Putamen (tissue), 1 donor: ENCODE data around the gene ZC3H4.

Experiments
- DNase-seq: peaks from one replicate; pipeline ENCODE4 v3.0.0-alpha.2; 2016; ENCODE audit warnings: low spot score

Gene ZC3H4

GRCh38 chr19:47047763-47048405, 65.7 kb downstream of the ZC3H4 start:
- peak; percentile 88 for DNase-seq

DNA sequence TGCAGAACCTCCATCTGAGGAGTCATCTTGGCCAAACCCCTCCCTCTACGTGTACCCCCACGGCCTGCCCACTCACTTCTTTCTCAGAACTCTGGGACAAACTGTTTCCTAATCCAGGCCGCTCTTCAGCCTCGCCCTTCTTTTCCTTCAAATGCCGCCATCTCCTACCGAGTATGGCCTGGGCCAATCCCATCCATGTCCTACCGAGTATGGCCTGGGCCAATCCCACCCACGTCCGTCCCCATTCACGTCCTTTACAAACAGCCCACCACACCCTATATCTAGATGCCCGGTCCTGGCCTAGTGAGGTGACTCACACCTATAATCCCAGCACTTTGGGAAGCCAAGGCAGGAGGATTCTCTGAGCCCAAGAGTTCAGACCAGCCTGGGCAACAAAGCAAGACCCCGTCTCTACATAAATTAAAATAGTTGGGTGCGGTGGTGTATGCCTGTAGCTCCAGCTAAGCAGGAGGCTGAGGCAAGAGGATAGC, 66.3 kb downstream of the ZC3H4 start:
- no peak for DNase-seq

DNA sequence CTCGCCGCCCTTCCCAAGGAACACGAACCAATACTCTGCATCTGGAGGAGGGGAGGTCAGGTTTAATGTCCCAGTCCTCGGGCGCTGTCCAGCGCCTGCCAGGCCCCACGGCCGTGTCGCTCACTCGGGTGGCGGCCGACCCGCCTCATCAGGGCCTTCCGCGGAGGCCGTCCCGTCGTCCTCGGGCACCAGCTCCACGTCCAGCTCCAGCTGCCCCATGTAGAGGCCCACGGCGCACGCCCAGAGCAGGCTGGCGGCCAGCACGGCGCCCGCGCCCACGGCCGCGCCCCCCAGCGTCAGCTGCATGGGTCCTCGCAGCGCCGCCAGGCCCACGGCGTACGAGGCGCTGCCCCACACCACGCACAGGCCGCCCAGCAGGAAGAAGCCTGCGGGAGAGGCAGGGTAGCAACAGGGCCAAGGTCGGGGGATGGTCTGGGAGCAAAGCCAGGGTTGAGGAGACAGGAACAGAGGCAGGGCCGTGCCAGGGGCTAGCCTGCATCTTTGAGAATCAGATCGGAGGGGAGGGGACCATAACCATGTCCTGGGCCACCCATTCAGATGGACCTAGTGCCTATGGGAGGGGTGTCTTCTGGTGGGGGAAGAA, 67.6 kb downstream of the ZC3H4 start:
- no peak for DNase-seq

- DNase-seq, result no peak
Measured at GRCh38 chr19:47044946-47045866, 68.4 kb downstream of the ZC3H4 start.

DNA sequence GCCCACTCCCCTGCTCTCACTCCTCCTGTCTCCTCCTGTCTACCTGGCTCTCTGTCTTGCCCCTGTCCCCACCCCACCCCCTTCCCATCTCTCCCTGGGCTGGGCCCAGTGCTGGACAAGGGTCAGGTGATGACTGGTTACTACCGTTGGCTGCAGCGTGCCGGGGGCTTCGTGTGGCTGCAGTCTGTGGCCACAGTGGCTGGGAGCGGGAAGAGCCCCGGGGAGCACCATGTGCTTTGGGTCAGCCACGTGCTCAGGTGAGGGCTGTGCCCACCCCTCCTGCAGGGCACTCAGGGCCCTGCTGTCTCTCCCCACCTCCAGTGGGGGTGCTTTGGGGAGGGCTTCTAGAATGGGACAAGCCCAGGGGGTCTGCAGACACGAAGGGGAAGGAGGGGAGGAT, 72.7 kb downstream of the ZC3H4 start:
- DNase-seq, result no peak

DNA sequence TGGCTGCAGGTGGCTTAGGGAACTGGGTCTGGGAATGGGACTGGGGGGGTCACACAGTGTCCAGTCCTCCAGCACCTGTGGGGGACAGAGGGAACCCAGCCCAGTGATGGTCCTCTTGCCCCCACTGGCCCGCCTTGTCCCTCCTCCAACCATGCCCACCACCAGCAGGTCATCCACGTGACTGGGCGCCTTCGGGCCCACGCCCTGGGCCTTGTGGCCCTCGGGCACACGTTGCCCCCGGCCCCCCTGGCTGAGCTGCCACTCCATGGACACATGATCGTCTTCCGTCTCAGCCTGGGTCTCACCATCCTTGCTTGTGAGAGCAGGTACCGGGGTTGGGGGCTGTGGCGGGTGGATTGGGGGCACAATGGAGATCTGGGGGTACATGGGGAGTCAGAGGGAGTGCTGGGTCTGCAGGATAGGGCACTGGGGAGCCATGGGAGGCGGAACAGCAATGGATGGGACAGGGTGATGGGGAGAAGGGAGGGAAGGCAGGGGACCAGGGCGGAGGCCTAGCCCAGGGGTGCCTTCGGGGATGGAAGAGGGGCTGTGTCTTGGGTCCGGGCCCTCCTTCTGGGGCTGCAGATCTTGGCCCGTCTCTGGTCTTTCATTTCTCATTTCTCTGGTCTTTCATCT, 74.2 kb downstream of the ZC3H4 start:
- DNase-seq, result no peak

DNA sequence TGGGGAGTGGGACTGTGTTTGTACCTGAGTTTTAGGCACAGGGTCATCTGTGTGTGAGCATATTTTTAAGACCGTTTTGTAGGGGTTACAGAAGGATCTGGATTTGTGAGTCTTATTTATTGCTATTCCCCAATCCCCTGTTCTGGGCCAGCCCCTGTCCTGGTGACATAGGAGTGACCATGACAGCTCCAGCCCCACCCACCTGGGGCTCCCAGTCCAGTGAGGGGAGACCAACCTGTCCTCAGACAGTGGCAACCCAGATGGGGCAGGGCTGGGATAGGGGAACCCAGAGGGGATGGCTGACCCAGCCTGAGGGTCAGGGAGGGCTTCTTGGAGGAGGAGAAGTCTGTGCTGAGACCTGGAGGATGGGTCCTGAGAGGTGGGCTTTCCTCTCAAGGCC, 75.8 kb downstream of the ZC3H4 start:
- DNase-seq, result no peak

DNA sequence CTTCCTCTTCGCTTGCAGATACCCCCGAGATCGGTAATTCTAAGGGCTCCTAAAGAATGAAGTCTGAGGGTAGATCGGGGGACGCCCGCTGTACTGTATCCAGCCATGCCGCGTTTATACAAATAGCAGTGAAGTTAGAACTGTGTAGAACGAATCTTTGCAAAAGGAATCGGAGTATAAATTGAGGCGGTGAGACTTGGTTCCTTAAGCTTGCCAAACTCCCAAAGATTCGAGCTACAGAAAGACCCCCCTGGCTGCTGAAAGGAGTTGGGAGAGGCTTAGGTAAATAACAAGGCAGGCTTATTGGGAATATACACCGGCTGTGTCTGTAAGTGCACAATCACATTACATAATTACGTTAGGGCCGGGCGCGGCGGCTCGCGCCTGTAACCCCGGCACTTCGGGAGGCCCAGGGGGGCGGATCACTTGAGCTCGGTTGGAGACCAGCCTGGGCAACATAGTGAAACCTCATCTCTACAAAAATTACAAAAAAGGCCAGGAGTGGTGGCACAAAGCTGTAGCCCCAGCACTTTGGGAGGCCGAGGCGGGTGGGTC, 77.4 kb downstream of the ZC3H4 start:
- DNase-seq, result no peak

DNA sequence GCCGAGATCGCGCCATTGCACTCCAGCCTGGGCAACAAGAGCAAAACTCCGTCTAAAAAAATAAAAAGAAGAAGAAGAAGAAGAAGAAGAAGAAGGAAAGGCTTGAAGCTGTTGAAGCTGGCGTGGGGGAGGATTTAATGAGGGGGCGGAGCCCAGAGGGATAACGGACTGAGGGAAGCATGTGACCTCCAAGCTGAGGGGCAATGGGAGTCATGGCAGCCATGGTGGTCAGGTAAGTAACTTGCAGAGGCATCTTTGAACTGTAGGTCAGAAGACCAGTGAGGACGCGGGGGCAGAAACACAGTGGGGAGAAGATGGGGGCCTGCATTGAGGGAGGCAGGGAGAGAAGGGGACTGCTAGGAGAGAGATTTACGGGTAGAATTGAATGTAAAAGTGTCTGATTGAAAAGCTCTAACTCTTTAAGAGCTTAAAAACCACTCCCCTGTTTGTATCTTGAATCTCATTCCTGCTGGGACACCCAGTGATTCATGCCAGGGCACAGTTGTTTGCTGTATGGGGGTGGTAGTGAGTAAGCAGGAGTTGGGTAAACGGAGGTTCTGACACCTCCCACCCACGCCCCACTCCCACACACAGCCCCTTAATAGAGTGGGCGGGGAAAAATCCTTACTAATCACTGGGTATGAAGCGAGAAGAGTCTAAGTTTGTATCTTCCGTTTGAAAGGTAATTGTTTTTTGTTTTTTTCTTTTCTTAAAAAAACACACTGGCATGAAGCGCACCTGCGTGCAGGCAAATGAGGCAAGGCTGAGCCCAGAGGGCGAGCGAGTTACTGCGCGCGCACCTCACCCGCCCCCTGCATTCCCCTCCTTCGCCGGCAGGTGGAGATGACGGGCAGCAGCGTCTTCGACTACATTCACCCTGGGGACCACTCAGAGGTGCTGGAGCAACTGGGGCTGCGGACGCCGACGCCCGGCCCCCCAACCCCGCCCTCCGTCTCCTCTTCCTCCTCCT, 78.2 kb downstream of the ZC3H4 start:
- peak; percentile 81 for DNase-seq

DNA sequence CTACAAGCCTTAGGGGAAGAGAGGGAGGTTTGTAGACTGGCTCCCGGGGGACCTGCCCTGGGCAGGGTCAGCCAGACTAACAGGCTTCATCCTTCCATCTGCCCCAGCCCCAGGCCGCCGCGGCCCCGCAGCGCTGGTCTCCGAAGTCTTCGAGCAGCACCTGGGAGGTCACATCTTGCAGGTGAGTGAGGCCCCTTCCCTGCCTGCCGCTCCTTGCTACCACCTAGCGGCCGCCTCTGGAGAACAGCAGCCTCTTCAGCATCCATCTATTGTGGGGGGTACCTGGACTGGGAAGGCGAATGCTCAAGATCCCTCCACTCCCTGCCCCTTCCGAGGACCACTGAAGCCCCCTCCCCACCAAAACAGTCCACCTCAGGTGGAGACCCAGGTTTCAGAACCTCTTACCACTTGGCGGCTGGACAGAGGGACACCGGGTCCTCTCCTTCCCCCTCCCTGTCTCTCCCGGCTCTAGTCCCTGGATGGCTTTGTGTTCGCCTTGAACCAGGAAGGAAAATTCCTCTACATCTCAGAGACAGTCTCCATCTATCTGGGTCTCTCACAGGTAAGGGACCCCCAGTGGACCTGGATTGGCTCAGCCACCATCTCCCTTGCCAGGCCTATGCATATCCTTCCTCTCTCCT, 81.3 kb downstream of the ZC3H4 start:
- no peak for DNase-seq

- DNase-seq, result no peak
Measured at GRCh38 chr19:47028195-47028601, 85.4 kb downstream of the ZC3H4 start.

GRCh38 chr19:47027586-47028088, 85.9 kb downstream of the ZC3H4 start:
- DNase-seq, result no peak

- no peak for DNase-seq
Measured at GRCh38 chr19:47026889-47027288, 86.7 kb downstream of the ZC3H4 start.

GRCh38 chr19:47026156-47026555, 87.4 kb downstream of the ZC3H4 start:
- no peak for DNase-seq

DNA sequence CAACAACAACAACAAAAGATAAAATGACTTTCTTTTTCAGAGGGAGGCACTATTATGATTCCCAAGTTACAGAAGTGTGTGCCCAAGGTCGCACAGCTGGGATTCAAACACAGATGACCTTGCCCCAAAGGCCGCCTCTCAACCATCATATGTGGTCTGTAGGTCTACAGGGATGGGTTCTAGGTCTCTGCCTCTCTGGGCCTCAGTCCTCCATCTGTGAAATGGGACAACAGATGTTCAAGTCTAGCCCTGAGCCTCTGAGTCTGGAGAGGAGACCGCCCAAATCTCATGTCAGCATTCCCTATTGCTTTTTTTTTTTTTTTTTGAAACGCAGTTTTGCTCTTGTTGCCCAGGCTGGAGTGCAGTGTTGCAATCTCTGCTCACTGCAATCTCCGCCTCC, 89.1 kb downstream of the ZC3H4 start:
- no peak for DNase-seq

GRCh38 chr19:47023448-47023794, 90.2 kb downstream of the ZC3H4 start:
- no peak for DNase-seq

- no peak for DNase-seq
Measured at GRCh38 chr19:47022541-47023447, 90.8 kb downstream of the ZC3H4 start.

DNA sequence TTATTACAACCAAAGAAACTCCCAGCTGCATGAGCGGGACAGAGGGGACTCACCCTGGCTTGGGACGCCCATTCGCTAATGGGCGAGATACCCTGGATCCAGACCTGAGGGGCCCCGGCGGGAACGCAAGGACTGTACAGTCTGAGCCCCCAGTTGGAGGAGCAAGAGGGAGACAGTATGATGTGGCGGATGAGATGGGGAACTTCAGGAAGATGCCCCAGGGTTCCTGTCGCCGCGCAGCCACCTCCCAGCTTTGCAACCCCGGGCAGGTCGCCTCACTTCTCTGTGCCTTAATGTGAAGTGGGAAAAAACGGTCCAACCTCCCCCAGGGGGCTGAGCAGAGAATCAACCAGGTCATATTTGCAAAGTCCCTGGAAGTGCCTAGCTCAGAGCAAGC, 91.4 kb downstream of the ZC3H4 start:
- no peak for DNase-seq

DNA sequence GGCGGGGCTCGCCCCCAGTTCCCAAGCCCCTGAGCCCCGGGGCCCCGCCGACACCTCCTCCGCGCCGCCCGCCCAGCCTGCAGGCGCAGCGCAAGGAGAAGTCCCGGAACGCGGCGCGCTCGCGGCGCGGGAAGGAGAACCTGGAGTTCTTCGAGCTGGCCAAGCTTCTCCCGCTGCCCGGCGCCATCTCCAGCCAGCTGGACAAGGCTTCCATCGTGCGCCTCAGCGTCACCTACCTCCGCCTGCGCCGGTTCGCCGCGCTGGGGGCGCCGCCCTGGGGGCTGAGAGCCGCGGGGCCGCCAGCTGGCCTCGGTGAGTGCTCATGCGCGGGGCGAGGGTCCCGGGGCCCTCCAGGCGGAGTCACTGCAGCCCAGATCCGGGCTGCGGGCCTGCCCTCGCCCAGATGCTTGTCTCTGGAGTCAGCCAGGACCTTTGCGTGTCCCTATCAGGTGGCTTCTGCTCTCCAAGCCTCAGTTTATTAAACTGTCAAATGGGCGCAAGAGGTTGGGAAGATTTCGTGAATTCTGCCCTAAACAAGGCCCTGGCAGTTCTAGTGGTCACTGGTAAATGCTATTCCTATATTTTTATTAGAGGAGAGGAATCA, 91.9 kb downstream of the ZC3H4 start:
- DNase-seq, result no peak
